GM10248 (cell line): ENCODE measurements around the gene DPP10.

Experiments
- CTCF ChIA-PET: fragments of 300-600 bp; sonication (Branson Sonifier 250); formaldehyde crosslinking; extraction: SDS; loops from one replicate; lab custom pipeline; 2021; ENCODE audit warnings: antibody characterized with exemption; lab: Yijun Ruan, JAX
- POLR2A ChIA-PET: fragments of 350-650 bp; sonication (Branson Sonifier 250); formaldehyde crosslinking; extraction: SDS; loops from one replicate; lab custom pipeline; 2020; ENCODE audit warnings: antibody characterized with exemption; lab: Yijun Ruan, JAX
- DNase-seq: peaks from one replicate; pipeline ENCODE4 v3.0.0; 2012; ENCODE audit errors: extremely low spot score
- CTCF ChIP-seq: IDR thresholded peaks from 2 replicates; pipeline ENCODE4 v1.5.1; 2012; ENCODE audit warnings: mild to moderate bottlenecking, low read depth; ENCODE audit errors: extremely low read depth, missing control alignments, control extremely low read depth

Gene DPP10

GRCh38 chr2:115763601-115764000, 1321.2 kb downstream of the DPP10 start:
- DNase-seq: no peak
- TF ChIP-seq CTCF: no peak
- CTCF ChIA-PET: interaction anchor here (1.2 kb wide), 1 partner anchor 11 kb away, joined by 3 read pairs; no protein-coding TSS in a partner anchor
- POLR2A ChIA-PET: no interaction called here

GRCh38 chr2:115771516-115771915, 1329.1 kb downstream of the DPP10 start:
- ChIA-PET POLR2A (no interaction called here), CTCF (no interaction called here)
- no peak for DNase-seq
- TF ChIP-seq CTCF: no peak

- CTCF ChIA-PET: interaction anchor here (1.5 kb wide), 1 partner anchor 11 kb away, joined by 3 read pairs; no protein-coding TSS in a partner anchor
- POLR2A ChIA-PET: no interaction called here
- DNase-seq: no peak
These were observed 1331.9 kb downstream of the DPP10 start for GRCh38 chr2:115774361-115774760.

GRCh38 chr2:115779085-115779632, 1336.7 kb downstream of the DPP10 start:
- no peak for TF ChIP-seq CTCF
- POLR2A ChIA-PET: no interaction called here
- CTCF ChIA-PET: no interaction called here
- DNase-seq: no peak

More at GRCh38 chr2:115774361-115774760, 1331.9 kb downstream of the DPP10 start:
- no peak for TF ChIP-seq CTCF

- ChIA-PET POLR2A (no interaction called here), CTCF (no interaction called here)
- TF ChIP-seq CTCF: no peak
- DNase-seq: no peak
These were observed 1339.8 kb downstream of the DPP10 start for GRCh38 chr2:115782286-115782685.

- CTCF ChIA-PET: no interaction called here
- POLR2A ChIA-PET: no interaction called here
- no peak for TF ChIP-seq CTCF
- DNase-seq: no peak
These were observed 1353.6 kb downstream of the DPP10 start for GRCh38 chr2:115796078-115796477.

GRCh38 chr2:115807276-115807675, 1364.8 kb downstream of the DPP10 start:
- POLR2A ChIA-PET: no interaction called here
- CTCF ChIA-PET: no interaction called here
- no peak for TF ChIP-seq CTCF

More at GRCh38 chr2:115807276-115807675, 1364.8 kb downstream of the DPP10 start:
- DNase-seq: no peak
